NCI-H2107 (cell line): ENCODE data around the gene SULT1E1.
"Not testable (repeated sequence)": the region's sequence is repeated elsewhere in the genome, so short reads cannot be mapped to it uniquely, and the experiment has no call there.

Experiments used
- DNase-seq: peaks from one replicate; lab custom pipeline; 2025; lab: John Stamatoyannopoulos, UW

The SULT1E1 gene

GRCh38 chr4:69843301-69843700 lies 16.6 kb downstream of the SULT1E1 start:
- DNase-seq, result no peak

- DNase-seq, result no peak
These were observed 21.0 kb downstream of the SULT1E1 start for GRCh38 chr4:69838977-69839376.

GRCh38 chr4:69836287-69836686 lies 23.7 kb downstream of the SULT1E1 start:
- DNase-seq, result no peak

GRCh38 chr4:69835766-69836165 lies 24.2 kb downstream of the SULT1E1 start:
- DNase-seq, result no peak

GRCh38 chr4:69833251-69833650 lies 26.7 kb downstream of the SULT1E1 start:
- DNase-seq, result no peak

- DNase-seq, result no peak
These were observed 27.5 kb downstream of the SULT1E1 start for GRCh38 chr4:69832326-69833030.

GRCh38 chr4:69831646-69832325 lies 28.2 kb downstream of the SULT1E1 start:
- DNase-seq, result no peak

GRCh38 chr4:69831270-69831627 lies 28.7 kb downstream of the SULT1E1 start:
- no peak for DNase-seq

GRCh38 chr4:69830560-69831269 lies 29.2 kb downstream of the SULT1E1 start:
- peak; percentile 6 for DNase-seq

GRCh38 chr4:69830192-69830559 lies 29.8 kb downstream of the SULT1E1 start:
- no peak for DNase-seq

- DNase-seq, result no peak
These were observed 30.3 kb downstream of the SULT1E1 start for GRCh38 chr4:69829678-69830077.

GRCh38 chr4:69828828-69829227 lies 31.1 kb downstream of the SULT1E1 start:
- no peak for DNase-seq

GRCh38 chr4:69825056-69825455 lies 34.9 kb downstream of the SULT1E1 start:
- not testable (repeated sequence) for DNase-seq

- peak; percentile 2 for DNase-seq
These were observed 36.3 kb downstream of the SULT1E1 start for GRCh38 chr4:69823481-69824186.

- DNase-seq, result no peak
These were observed 36.9 kb downstream of the SULT1E1 start for GRCh38 chr4:69823048-69823447.

- DNase-seq, result no peak
These were observed 37.7 kb downstream of the SULT1E1 start for GRCh38 chr4:69822198-69822597.

- DNase-seq, result no peak
These were observed 41.8 kb downstream of the SULT1E1 start for GRCh38 chr4:69818060-69818639.

- DNase-seq, result no peak
These were observed 43.7 kb downstream of the SULT1E1 start for GRCh38 chr4:69816236-69816635.

- DNase-seq, result no peak
These were observed 46.3 kb downstream of the SULT1E1 start for GRCh38 chr4:69813628-69814027.

GRCh38 chr4:69811166-69811565 lies 48.8 kb downstream of the SULT1E1 start:
- DNase-seq, result no peak

GRCh38 chr4:69800599-69800998 lies 59.3 kb downstream of the SULT1E1 start:
- no peak for DNase-seq

GRCh38 chr4:69799337-69799736 lies 60.6 kb downstream of the SULT1E1 start:
- DNase-seq, result no peak
